LNCaP clone FGC (cell line): ENCODE measurements around the gene LZIC.
A peak's percentile ranks its signal among the peaks of the same experiment; 100 is the strongest.

Experiments used
- DNase-seq: peaks from one replicate; pipeline ENCODE4 v3.0.0-alpha.2; 2011; ENCODE audit warnings: low read depth
- H3K4me3 ChIP-seq: 2 replicates; pipeline ENCODE4 v1.5.1; 2011; ENCODE audit warnings: mild to moderate bottlenecking, low read depth, low read length, control low read depth
- TF ChIP-seq, protein P1 (sequence below): IDR thresholded peaks from 2 replicates; pipeline ENCODE4 v1.5.1; 2012; ENCODE audit warnings: mild to moderate bottlenecking; ENCODE audit not compliant: control insufficient read depth, insufficient read depth; ENCODE audit errors: extremely low read depth

Gene LZIC

DNA sequence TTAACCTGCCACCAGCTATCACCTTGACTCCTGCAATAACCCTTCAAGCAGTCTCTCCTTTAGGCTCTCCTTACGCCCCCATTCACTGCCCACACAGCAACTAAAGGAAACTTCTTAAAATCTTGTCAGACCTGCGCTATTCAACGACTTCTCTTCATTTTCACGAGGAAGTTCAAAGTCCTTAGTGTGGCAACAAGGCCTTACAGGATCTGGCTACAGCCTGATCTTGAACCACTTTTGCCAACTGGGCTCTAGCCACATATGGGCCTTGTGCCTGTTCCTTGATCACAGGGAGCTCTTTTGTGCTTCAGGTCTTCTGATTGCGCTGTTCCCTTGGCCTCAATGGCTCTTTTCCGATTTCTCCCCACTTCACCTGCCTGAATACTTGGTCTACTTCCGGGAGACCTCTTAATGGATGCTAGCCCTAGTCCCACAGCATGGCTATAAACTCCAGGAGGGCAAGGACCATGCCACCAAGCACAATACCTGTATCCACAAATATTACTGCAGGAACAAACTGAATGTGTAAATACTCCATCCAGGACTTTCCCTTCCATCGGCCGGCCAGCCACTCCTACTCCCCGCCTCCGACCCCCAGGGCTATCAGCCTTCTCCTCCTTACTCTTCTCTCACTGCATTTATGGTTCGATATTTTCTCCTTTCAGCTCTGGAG, 30.8 kb downstream of the LZIC start:
- DNase-seq = no peak
- no peak overlapping the region for H3K4me3 ChIP-seq
- TF ChIP-seq, protein P1, sequence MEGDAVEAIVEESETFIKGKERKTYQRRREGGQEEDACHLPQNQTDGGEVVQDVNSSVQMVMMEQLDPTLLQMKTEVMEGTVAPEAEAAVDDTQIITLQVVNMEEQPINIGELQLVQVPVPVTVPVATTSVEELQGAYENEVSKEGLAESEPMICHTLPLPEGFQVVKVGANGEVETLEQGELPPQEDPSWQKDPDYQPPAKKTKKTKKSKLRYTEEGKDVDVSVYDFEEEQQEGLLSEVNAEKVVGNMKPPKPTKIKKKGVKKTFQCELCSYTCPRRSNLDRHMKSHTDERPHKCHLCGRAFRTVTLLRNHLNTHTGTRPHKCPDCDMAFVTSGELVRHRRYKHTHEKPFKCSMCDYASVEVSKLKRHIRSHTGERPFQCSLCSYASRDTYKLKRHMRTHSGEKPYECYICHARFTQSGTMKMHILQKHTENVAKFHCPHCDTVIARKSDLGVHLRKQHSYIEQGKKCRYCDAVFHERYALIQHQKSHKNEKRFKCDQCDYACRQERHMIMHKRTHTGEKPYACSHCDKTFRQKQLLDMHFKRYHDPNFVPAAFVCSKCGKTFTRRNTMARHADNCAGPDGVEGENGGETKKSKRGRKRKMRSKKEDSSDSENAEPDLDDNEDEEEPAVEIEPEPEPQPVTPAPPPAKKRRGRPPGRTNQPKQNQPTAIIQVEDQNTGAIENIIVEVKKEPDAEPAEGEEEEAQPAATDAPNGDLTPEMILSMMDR = no peak

- peak; percentile 96 for DNase-seq
- H3K4me3 ChIP-seq = peak overlapping the region; percentile 71
- TF ChIP-seq, protein P1 = no peak
Measured at GRCh38 chr1:9910423-9911178, 32.6 kb downstream of the LZIC start.

- H3K4me3 ChIP-seq = peak within 1 kb of the TSS; percentile 87
- DNase-seq = no peak
- TF ChIP-seq, protein P1 = no peak
Measured at GRCh38 chr1:9910076-9910422, 33.1 kb downstream of the LZIC start, which contains the start of gene CTNNBIP1. CTNNBIP1 (minus strand) TSS chr1:9910269; CDS start chr1:9872064, 38,205 bp downstream.

- TF ChIP-seq, protein P1 = no peak
- H3K4me3 ChIP-seq = peak overlapping the region; percentile 87
- no peak for DNase-seq
Measured at GRCh38 chr1:9909234-9910046, 33.8 kb downstream of the LZIC start.

GRCh38 chr1:9908871-9909233, 34.3 kb downstream of the LZIC start:
- H3K4me3 ChIP-seq = peak overlapping the region; percentile 87
- TF ChIP-seq, protein P1 = no peak

GRCh38 chr1:9907441-9907840, 35.8 kb downstream of the LZIC start:
- TF ChIP-seq, protein P1 = no peak
- H3K4me3 ChIP-seq = no peak overlapping the region
- no peak for DNase-seq

More at GRCh38 chr1:9908871-9909233, 34.3 kb downstream of the LZIC start:
- DNase-seq = no peak
